GM12801 (cell line): ENCODE data around the gene KIAA1671.

Experiments used
- TF ChIP-seq, protein P1 (sequence below): IDR thresholded peaks from one replicate; pipeline ENCODE4 v1.5.1; 2011; ENCODE audit warnings: control low read depth; ENCODE audit not compliant: insufficient read length; ENCODE audit errors: extremely low read depth

The KIAA1671 gene

DNA sequence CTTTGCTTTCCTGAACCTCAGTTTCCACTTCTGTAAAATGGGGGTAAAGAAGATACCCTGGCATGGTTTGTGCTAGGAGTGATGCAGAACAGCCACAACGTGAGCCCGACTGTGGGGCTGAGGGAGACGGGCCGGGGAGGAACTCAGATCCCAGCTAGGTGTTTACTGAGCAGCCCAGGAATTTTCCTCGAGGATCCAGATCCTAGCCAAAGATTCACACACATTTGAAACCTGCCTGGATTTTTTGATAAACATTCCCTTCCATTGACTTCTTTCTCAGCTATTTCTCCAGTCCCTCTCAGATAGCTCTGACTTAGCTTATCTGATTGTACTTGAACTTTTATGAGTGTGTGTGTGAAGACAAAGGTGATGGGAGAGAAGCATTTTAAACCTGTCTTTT lies 98.0 kb downstream of the KIAA1671 start:
- TF ChIP-seq, protein P1, sequence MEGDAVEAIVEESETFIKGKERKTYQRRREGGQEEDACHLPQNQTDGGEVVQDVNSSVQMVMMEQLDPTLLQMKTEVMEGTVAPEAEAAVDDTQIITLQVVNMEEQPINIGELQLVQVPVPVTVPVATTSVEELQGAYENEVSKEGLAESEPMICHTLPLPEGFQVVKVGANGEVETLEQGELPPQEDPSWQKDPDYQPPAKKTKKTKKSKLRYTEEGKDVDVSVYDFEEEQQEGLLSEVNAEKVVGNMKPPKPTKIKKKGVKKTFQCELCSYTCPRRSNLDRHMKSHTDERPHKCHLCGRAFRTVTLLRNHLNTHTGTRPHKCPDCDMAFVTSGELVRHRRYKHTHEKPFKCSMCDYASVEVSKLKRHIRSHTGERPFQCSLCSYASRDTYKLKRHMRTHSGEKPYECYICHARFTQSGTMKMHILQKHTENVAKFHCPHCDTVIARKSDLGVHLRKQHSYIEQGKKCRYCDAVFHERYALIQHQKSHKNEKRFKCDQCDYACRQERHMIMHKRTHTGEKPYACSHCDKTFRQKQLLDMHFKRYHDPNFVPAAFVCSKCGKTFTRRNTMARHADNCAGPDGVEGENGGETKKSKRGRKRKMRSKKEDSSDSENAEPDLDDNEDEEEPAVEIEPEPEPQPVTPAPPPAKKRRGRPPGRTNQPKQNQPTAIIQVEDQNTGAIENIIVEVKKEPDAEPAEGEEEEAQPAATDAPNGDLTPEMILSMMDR: no peak

DNA sequence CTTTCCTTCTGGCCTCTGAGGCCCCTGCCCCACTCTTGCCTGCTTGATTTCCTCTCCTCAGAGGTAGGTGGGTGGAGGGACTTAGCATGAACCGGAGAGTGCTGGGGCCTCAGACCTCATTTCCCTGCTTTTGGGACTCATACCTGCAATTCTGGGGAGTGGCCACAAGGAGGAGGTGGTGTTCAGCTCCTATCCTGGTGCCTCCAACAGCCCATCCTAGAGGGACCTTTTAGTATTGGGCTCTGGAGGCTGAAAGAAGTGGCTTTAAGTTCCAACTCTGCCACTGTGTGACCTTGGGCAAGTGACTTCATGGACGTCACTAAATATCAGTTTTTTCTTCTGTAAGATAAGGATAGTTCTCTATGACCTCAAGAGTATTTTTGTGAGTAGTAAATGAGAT lies 98.6 kb downstream of the KIAA1671 start:
- TF ChIP-seq, protein P1: no peak

DNA sequence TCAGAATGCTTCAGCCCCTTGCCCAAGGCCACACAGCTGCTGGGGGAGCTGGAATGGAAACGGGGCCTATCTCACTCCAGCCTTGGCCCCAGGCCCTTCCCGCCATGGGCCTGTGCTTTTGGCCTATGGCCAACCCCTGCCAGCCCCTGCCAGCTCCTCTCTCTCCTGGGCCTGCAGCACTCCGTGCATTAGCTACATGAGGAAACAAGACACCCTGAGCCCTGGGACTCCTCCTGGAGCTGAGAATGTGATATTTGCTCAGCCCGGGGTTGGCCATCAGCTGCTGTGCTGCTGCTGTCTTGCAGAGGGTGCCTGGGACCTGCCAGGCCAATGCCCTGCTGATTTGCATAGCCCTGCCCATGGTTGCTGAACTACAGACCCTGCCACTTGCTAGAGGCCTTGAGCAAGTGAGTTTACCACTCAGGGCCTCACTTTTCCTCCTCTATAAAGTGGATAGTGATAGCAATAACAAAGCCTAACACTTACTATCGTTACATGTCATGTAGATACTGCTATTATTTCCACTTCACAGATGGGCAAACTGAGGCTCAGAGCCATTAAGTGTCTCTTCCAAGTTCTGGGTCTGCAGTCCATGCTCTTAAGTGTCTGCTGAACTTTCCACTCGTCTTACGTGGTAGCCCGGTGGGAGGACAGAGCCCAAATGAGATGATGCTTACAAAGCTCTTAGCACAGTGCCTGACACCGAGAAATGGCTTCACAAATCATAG lies 99.6 kb downstream of the KIAA1671 start:
- TF ChIP-seq, protein P1: no peak

DNA sequence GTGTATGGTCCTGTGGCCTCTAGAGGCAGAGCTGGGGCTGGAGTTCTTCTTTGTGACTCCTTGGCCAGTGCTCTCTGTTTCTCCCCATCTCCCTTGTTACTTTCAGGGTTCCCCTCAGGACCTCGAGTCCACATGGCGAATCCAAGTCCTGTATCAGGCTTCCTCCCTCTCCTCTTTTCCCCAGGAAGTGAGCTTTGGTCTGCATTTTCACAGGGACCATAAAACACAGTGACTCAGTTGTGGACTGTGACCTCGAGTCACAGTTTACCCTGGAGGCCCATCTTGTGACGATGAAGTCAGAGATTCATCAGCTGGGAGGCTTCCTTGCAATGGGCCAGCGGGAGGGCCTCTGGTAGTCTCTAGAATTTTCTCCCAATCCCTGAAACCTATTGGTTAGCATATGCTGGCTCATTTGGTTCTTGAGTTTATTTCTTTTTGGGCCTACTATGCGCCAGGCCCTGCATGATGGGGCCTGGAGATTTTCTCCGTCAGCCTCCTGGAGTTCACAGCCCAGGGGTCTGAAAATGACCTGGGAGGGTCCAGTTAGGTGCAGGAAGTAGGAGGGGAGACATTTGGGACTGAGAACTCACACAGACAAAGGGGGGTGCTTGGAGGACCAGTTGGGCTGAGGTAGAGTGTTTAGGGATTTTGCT lies 100.8 kb downstream of the KIAA1671 start:
- TF ChIP-seq, protein P1: no peak

DNA sequence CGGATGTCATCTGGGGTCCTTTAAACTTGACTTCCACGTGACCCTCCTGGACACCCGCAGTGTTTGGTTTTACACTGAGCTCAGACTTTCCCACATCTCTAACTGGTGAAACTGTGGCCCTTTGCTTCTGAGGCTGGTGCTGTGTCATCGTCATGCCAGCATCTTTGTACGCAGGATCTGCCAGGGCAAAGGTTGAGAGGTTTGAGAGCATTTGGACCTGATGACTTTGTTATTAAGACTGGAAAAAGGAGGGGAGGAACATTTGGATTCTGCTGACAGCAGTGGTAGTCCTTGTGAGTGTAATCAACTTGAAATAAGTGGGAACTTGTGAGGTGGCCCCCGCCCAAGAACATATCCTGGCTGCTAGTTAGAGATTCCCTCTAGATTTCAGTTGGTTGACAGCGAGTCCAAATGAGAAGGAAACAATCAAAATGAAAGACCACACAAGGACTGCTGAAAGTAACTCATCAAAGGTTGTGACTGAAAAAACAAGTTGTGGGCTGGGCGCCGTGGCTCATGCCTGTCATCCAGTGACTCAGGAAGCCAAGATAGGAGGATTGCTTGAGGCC lies 102.5 kb downstream of the KIAA1671 start:
- TF ChIP-seq, protein P1: no peak

DNA sequence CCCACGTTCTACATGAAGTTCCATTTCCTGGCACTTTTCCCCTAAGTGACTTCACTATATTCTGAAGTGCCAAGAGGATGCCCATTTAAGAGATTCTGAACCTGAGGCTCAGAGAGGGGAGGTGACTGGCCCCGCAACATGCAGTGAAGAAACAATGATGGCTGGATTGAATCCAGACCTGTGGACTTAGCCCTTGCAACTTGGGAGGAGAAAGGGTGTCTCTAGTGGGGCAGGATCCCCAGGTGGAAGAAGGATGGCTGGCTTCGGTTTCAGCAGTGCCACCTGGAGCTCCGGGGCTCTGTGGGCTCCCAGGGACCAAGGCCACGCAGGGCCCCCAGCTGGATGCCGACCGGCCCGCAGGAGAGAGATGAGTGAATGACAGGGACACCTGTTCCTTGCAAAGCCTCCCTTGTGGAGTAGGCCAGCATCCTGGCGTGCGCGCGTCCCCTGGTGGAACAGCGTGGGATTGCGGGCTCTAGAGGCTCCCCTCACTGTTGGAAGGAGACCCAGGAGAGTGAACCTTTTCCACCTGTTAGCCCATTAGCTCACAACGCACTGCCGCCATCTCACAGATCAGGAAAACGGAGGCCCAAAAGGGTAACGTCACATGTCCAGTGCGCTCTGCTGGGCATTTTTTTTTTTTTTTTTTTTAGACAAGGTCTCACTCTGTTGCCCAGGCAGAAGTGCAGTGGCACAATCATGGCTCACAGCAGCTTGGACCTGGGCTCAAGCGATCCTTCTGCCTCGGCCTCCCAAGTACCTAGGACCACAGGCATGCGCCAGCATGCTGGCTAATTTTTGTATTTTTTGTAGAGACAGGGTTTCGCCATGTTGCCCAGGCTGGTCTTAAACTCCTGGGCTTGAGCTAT lies 104.7 kb downstream of the KIAA1671 start:
- TF ChIP-seq, protein P1: no peak

DNA sequence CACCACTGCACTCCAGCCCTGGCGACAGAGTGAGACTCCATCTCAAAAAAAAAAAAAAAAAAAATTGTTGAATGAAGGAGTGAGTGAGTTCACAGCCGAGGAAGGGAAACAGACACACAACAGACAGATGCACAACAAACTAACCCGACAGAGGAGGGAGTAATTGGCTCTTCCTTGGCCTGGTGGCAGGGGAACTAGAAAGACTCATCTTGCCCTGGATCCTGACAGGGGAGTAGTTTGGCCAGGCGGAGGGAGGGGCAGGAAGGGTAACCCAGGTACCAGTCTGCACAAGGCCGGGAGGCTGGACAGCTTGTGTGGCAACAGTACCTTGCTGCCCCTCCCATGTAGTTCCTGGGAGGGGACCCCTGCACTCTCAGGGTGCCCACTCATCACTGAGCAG lies 106.9 kb downstream of the KIAA1671 start:
- TF ChIP-seq, protein P1: no peak
